ENCODE results near the gene CAVIN1. TPM values are rescaled to one million over a fixed set of nuclear protein-coding genes. Genes with fewer than 3 reads are reported as not detected.

Gene CAVIN1
- total RNA-seq, result 781 and 918 TPM in 2 replicates

GRCh38 chr17:42422958-42423712 lies at the start of gene CAVIN1:
TSS of gene CAVIN1 (minus strand) at chr17:42423256. CDS start at chr17:42423097, 159 bp downstream.

GRCh38 chr17:42458497-42459255 lies 35.6 kb upstream of the CAVIN1 start, which contains the start of gene ATP6V0A1:
TSS of gene ATP6V0A1 (plus strand) at chr17:42458878. CDS start at chr17:42460895, 2,017 bp downstream.

GRCh38 chr17:42388381-42389134 lies 34.5 kb downstream of the CAVIN1 start, which contains the start of gene STAT3:
TSS of gene STAT3 (minus strand) at chr17:42388442. CDS start at chr17:42348516, 39,926 bp downstream.

Other genes starting within 250 kb of the CAVIN1 start
- gene KCNH4, start 242.1 kb downstream of the CAVIN1 start, total RNA-seq, result not detected in 2 replicates
- gene HCRT, start 237.8 kb downstream of the CAVIN1 start, total RNA-seq, result not detected in 2 replicates
- 16.8 and 22.5 TPM in 2 replicates for gene GHDC, start 228.8 kb downstream of the CAVIN1 start, total RNA-seq
- 20.6 and 22.9 TPM in 2 replicates for gene STAT5B, start 146.9 kb downstream of the CAVIN1 start, total RNA-seq
- 27.3 and 34.0 TPM in 2 replicates for gene STAT5A, start 134.8 kb downstream of the CAVIN1 start, total RNA-seq
- 128 and 160 TPM in 2 replicates for gene STAT3, start 34.8 kb downstream of the CAVIN1 start, total RNA-seq
- gene ATP6V0A1, start 35.6 kb upstream of the CAVIN1 start, total RNA-seq, result 20.6 and 22.4 TPM in 2 replicates
- gene NAGLU, start 113.0 kb upstream of the CAVIN1 start, total RNA-seq, result 68.9 and 84.5 TPM in 2 replicates
- 2.1 and 6.0 TPM in 2 replicates for gene HSD17B1, start 129.7 kb upstream of the CAVIN1 start, total RNA-seq
- gene COASY, start 138.9 kb upstream of the CAVIN1 start, total RNA-seq, result 15.7 and 33.8 TPM in 2 replicates
- 30.8 and 35.6 TPM in 2 replicates for gene MLX, start 143.8 kb upstream of the CAVIN1 start, total RNA-seq
- gene PSMC3IP, start 154.5 kb upstream of the CAVIN1 start, total RNA-seq, result 1.6 and 2.2 TPM in 2 replicates
- gene RETREG3, start 186.1 kb upstream of the CAVIN1 start, total RNA-seq, result 48.9 and 51.7 TPM in 2 replicates
- 43.9 and 57.3 TPM in 2 replicates for gene TUBG1, start 186.4 kb upstream of the CAVIN1 start, total RNA-seq
- gene TUBG2, start 236.0 kb upstream of the CAVIN1 start, total RNA-seq, result 10.9 and 11.2 TPM in 2 replicates

Data from cardiac atrium fibroblast (primary cell).